Measurements from ENCODE around the gene OXSM.

The OXSM gene

GRCh38 chr3:25804676-25805075 is 14.8 kb downstream of the OXSM start:
- no peak for DNase-seq (ENCODE audit: low spot score)

- DNase-seq (ENCODE audit: low spot score) = no peak
Measured at GRCh38 chr3:25812644-25813043, 22.8 kb downstream of the OXSM start.

- DNase-seq (ENCODE audit: low spot score) = no peak
Measured at GRCh38 chr3:25817107-25817506, 27.2 kb downstream of the OXSM start.

DNA sequence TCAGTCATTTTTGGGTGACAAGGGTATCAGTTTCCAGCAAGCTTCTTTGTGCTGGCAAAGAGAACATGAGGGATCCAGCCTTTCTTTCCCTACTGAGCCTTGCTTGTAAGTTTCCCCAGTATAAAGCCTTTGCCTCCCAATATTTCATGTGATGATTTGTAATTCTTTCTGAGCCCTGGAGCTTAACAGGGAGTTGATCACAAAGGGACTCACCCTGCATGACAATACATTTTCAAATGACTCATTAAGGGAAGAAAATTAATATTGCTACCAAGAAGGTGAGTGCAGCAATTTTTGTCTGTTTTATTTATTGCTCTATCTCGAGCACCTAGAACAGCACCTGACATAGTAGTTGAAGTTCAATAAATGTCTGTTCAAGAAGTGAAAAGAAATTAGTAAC is 27.7 kb downstream of the OXSM start:
- DNase-seq (ENCODE audit: low spot score) = no peak

- DNase-seq (ENCODE audit: low spot score) = no peak
Measured at GRCh38 chr3:25818335-25818734, 28.4 kb downstream of the OXSM start.

- DNase-seq (ENCODE audit: low spot score) = peak; percentile 14
Measured at GRCh38 chr3:25820366-25820765, 30.5 kb downstream of the OXSM start.

DNA sequence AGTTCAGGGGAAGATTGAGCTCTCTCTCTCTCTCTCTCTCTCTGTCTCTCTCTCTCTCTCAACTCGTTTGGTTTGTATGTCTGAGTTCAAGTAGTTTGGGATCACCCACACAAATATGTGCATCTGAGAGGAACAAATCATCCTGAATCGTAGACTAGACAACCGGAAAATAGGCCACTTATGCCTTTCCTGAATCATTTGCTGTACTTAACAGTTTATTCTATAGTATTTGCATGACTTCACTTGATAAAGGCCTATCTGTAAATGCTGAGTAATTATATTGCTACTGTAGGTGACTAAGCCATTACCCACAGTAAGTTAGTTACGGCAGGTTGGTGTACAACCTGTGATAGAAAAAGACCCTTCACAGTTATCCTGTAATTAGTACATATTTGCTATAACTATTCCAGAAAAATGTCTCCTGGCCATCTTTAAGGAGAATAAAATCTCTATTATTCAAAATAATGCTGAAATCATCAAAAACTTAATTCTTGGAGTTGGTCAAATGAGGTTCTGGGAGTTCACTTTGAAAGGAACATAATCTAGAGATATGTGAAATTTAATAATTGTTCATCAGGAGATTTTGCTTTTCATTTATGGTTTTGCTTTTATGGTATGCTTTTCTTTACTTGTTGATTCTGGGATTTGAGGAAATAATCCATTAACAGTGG is 31.1 kb downstream of the OXSM start:
- DNase-seq (ENCODE audit: low spot score) = no peak

- no peak for DNase-seq (ENCODE audit: low spot score)
Measured at GRCh38 chr3:25821746-25822573, 32.1 kb downstream of the OXSM start.

DNA sequence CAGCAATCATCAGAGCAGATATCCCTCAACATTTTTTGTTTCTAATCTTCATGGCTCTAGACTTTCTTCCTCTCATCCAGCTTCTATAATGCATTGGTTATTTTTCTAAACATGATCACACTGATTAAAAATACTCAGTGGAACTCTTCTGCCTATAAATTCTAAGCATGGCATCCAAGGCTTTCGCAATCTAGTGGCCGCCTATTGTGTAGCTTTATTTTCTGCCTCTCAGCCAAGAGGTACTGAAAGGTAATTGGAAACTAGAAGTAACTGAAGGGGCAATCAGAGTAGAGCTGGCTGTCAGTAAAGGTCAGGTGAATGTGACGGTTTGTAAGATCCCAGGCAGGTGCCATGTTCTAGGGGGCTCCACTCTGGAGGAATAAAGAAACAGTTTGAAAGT is 33.4 kb downstream of the OXSM start:
- no peak for DNase-seq (ENCODE audit: low spot score)

- no peak for DNase-seq (ENCODE audit: low spot score)
Measured at GRCh38 chr3:25826510-25826909, 36.6 kb downstream of the OXSM start.

DNA sequence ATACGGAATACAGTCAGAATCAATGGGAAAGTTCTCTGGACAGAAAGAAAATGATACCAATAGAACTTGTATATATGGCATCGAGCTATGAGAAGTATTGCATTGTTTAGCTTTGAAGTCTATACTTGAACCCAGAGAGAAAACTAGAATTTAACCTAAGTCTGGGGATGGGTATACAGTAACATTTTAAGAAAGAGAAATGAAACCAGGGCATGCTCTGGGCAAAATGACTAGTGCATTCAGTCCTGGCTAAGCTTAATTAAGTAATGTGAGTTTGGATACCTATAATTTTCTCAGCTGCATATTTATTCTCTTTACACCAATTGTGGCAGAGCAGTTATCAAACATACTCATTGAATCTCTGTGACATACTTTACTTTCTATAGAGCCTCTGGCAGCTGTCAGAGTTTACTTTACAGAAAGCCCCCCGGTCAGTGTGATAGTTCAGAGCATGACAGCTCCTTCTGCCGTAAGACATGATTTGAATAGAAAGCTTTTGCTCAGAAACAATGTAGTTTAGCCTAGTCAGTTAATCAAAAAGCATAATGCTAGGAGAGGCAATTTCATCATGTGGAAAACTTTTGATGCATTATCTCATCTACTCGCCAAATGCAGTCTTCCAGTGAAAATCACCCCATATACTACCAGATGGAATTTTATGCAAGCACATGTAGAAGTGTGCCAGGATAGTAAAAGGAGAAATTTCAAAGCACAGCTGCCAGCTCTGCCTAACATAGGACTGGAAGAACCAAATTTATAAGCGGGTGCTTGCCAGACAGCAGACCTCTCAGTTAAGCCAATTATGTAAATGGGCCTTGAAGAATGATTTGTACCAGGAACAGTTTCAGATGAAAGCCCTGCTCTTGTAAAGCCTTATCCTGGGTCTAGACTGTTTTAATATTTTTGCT is 40.7 kb downstream of the OXSM start:
- no peak for DNase-seq (ENCODE audit: low spot score)

- no peak for DNase-seq (ENCODE audit: low spot score)
Measured at GRCh38 chr3:25831578-25831977, 41.7 kb downstream of the OXSM start.

GRCh38 chr3:25834346-25834745 is 44.5 kb downstream of the OXSM start:
- no peak for DNase-seq (ENCODE audit: low spot score)

- no peak for DNase-seq (ENCODE audit: low spot score)
Measured at GRCh38 chr3:25836579-25836978, 46.7 kb downstream of the OXSM start.

- DNase-seq (ENCODE audit: low spot score) = no peak
Measured at GRCh38 chr3:25837038-25837437, 47.1 kb downstream of the OXSM start.

GRCh38 chr3:25840099-25840498 is 50.2 kb downstream of the OXSM start:
- no peak for DNase-seq (ENCODE audit: low spot score)

- DNase-seq (ENCODE audit: low spot score) = no peak
Measured at GRCh38 chr3:25843332-25843731, 53.4 kb downstream of the OXSM start.

All from putamen (tissue), 1 donor.